Measurements from ENCODE around the gene REEP3.

The REEP3 gene

DNA sequence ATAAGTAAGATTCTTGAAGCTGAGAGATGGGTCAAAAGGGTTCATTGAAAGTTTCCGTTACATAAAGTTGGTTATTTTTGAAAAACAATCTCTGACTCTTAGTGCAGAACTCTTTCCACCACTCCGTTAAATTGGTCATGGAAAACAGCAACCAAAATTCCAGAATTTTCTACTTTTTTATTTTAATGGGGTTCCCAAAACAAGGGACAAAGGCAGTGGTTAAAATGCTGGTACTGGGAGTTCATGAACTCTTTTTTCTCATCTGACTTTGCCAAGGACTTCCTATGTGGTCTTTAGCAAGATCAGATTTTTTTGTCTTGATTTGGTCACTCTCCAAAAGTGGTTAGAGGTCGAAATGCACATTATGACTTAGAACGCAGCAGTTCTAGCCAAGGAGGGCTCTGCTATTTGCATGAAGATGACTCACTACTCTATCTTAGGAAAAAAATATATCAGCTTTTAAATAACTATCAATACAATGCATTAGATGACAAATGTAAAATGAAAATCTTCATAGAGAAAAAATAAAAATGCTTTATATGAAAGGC is 145.7 kb downstream of the REEP3 start:
- DNase-seq (ENCODE audit: low spot score) = no peak

GRCh38 chr10:63667596-63668480 is 146.6 kb downstream of the REEP3 start:
- DNase-seq (ENCODE audit: low spot score) = no peak

DNA sequence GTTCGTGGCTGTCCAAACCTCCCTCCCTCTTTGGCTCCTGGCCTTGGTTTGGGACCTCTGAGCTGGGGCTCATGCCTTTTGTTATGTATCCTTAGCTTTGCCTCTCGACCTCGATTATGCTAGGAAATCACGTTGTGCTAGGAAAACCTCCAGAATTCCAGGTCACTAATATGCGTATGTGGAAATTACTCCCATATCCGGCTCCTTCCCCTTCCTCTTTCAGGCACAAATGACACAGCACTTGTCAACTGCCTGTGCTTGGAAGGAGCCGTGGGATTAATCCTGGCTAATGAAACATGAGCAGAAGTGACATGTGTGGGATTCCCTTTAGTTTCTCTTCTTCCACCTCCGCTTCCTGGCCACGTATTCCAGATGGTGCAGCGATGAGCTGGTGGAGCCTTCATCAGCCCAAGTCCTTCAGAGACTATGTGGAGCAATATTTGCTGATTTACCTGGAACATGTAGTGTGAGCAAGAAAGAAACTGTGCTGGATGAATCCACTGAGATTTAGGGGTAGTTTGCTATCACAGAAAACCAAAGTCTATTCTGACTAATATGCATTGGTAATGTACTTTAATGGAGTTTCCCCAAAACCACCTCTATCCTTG is 149.2 kb downstream of the REEP3 start:
- DNase-seq (ENCODE audit: low spot score) = peak; percentile 33

DNA sequence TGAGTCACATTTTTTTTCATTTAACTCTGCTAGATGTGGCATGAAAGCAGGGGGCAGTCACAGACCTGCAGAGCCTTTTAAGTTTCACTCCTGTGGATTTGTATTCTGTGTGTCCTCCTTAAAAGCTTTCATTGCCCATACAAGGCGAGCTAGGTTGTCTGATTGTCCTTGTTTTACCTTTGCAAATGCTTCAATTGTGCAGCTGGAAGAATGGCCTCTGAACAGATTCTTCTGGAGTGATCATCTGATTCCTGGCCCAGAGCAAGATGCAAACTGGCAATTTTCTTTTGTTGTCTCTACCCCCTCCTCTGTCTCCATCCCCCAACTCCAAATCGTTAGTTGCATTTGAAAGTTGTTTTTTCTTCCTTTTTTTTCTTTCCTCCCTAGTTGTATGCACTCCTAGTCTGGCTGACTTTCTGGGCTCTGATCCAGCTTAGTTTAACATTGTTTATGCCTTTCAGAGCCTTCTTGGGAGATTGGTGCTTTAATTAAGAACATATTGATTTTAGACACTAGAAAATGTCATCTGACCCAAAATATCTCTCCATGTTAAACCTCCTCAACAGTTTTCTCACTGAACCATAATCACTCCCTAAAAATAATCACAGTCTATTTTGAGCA is 150.2 kb downstream of the REEP3 start:
- DNase-seq (ENCODE audit: low spot score) = peak; percentile 16

- no peak for DNase-seq (ENCODE audit: low spot score)
Observed at GRCh38 chr10:63672491-63672890, 151.3 kb downstream of the REEP3 start.

DNA sequence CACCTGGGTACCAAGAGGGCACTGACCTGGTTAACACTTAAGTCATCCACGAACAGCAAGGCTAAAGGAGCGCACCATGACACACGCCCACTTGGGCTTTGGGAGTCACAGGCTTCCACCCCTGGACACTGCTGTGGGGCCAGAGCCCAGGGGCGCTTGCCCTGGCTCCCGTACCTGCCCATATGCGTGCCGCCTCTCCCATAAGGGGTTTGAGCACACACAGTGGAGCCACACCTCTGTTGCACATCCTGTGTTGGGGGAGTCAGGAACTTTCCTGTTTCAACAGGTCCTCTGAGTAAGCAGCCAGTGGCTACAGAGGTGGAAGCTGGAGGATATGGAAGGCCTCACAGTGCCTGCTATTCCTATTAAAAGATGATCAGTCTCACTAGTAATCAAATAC is 152.0 kb downstream of the REEP3 start:
- DNase-seq (ENCODE audit: low spot score) = no peak

DNA sequence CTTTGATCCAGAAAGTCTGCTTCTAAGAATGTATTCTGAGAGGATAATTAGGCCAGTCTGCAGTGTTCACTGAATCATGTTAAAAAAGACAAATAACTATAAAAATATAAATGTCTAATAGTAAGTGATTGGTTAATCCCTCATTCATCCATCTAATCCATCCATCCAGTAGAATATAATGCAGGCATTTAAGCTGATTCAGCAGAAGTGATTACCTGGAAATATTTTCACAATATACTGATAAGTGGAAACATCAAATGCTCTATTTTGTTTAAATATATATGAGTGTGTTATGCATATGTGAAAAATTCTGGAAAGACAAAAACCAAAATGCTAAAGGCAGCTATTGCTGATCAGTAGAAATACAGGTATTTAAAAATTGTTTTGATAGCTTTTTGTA is 152.6 kb downstream of the REEP3 start:
- no peak for DNase-seq (ENCODE audit: low spot score)
